ENCODE data around the gene SPAG17. TPM values are rescaled to one million over a fixed set of nuclear protein-coding genes. Genes with fewer than 3 reads are reported as not detected.

SPAG17 gene
- total RNA-seq, 1 experiment from 2014 or later: not detected

- ChIA-PET POLR2A (ENCODE audit: low non-redundant PET) (no interaction called here), CTCF (no interaction called here)
- Histone ChIP-seq H3K36me3 (ENCODE audit: insufficient read depth, low read length, poor library complexity, severe bottlenecking) (no peaks in the 10 kb centered on the region), H3K27me3 (replicated peaks; ENCODE audit: insufficient read depth, low read depth, low read length, poor library complexity) (no peaks in the 10 kb centered on the region), H3K4me1 (ENCODE audit: insufficient read depth, low read length, poor library complexity, severe bottlenecking) (no peaks in the 10 kb centered on the region), H3K9me3 (ENCODE audit: low read depth, low read length, poor library complexity, severe bottlenecking) (no peaks in the 10 kb centered on the region), H3K4me3 (ENCODE audit: low read depth, low read length, poor library complexity, severe bottlenecking) (no peak overlapping the region), H3K27ac (ENCODE audit: low read depth, low read length, poor library complexity, severe bottlenecking) (no peak overlapping the region)
- DNase-seq (ENCODE audit: low spot score): no peak
- no TSS peak for BruUV-seq (replicated peaks)
- intact Hi-C loops (cut with micrococcal nuclease; ENCODE audit: unreplicated experiment): no loop called here
- TF ChIP-seq EZH2 (IDR thresholded peaks at IDR 0.05; ENCODE audit: borderline replicate concordance, low read depth, low read length, poor library complexity, severe bottlenecking): no peak
- TF ChIP-seq CTCF (conservative IDR thresholded peaks at IDR 0.05; ENCODE audit: low read depth, low read length): no peak
Measured at GRCh38 chr1:118116401-118116800, 68.6 kb downstream of the SPAG17 start.

GRCh38 chr1:118115567-118116295, 69.3 kb downstream of the SPAG17 start:
- Histone ChIP-seq H3K27me3 (replicated peaks; ENCODE audit: insufficient read depth, low read depth, low read length, poor library complexity) (no peaks in the 10 kb centered on the region), H3K27ac (ENCODE audit: low read depth, low read length, poor library complexity, severe bottlenecking) (no peak overlapping the region), H3K4me3 (ENCODE audit: low read depth, low read length, poor library complexity, severe bottlenecking) (no peak overlapping the region), H3K36me3 (ENCODE audit: insufficient read depth, low read length, poor library complexity, severe bottlenecking) (no peaks in the 10 kb centered on the region), H3K4me1 (ENCODE audit: insufficient read depth, low read length, poor library complexity, severe bottlenecking) (no peaks in the 10 kb centered on the region), H3K9me3 (ENCODE audit: low read depth, low read length, poor library complexity, severe bottlenecking) (no peaks in the 10 kb centered on the region)
- no peak for TF ChIP-seq CTCF (conservative IDR thresholded peaks at IDR 0.05; ENCODE audit: low read depth, low read length)
- no peak for TF ChIP-seq EZH2 (IDR thresholded peaks at IDR 0.05; ENCODE audit: borderline replicate concordance, low read depth, low read length, poor library complexity, severe bottlenecking)
- ChIA-PET CTCF (no interaction called here), POLR2A (ENCODE audit: low non-redundant PET) (no interaction called here)
- DNase-seq (ENCODE audit: low spot score): no peak
- intact Hi-C loops (cut with micrococcal nuclease; ENCODE audit: unreplicated experiment): no loop called here
- no TSS peak for BruUV-seq (replicated peaks)

- CTCF ChIA-PET: no interaction called here
- Histone ChIP-seq H3K36me3 (ENCODE audit: insufficient read depth, low read length, poor library complexity, severe bottlenecking) (no peaks in the 10 kb centered on the region), H3K27ac (ENCODE audit: low read depth, low read length, poor library complexity, severe bottlenecking) (no peak overlapping the region), H3K4me1 (ENCODE audit: insufficient read depth, low read length, poor library complexity, severe bottlenecking) (no peaks in the 10 kb centered on the region), H3K27me3 (replicated peaks; ENCODE audit: insufficient read depth, low read depth, low read length, poor library complexity) (no peaks in the 10 kb centered on the region), H3K9me3 (ENCODE audit: low read depth, low read length, poor library complexity, severe bottlenecking) (no peaks in the 10 kb centered on the region), H3K4me3 (ENCODE audit: low read depth, low read length, poor library complexity, severe bottlenecking) (no peak overlapping the region)
- POLR2A ChIA-PET (ENCODE audit: low non-redundant PET): no interaction called here
- intact Hi-C loops (cut with micrococcal nuclease; ENCODE audit: unreplicated experiment): no loop called here
- no TSS peak for BruUV-seq (replicated peaks)
- DNase-seq (ENCODE audit: low spot score): no peak
- TF ChIP-seq CTCF (conservative IDR thresholded peaks at IDR 0.05; ENCODE audit: low read depth, low read length) (no peak), EZH2 (IDR thresholded peaks at IDR 0.05; ENCODE audit: borderline replicate concordance, low read depth, low read length, poor library complexity, severe bottlenecking) (no peak)
Measured at GRCh38 chr1:118113261-118113660, 71.8 kb downstream of the SPAG17 start.
